Fibroblast of skin of abdomen (primary cell): Measurements from ENCODE around the gene LDLRAD4.

Experiments used
- DNase-seq: peaks from one replicate; pipeline ENCODE4 v3.0.0-alpha.2; 2013

The LDLRAD4 gene

DNA sequence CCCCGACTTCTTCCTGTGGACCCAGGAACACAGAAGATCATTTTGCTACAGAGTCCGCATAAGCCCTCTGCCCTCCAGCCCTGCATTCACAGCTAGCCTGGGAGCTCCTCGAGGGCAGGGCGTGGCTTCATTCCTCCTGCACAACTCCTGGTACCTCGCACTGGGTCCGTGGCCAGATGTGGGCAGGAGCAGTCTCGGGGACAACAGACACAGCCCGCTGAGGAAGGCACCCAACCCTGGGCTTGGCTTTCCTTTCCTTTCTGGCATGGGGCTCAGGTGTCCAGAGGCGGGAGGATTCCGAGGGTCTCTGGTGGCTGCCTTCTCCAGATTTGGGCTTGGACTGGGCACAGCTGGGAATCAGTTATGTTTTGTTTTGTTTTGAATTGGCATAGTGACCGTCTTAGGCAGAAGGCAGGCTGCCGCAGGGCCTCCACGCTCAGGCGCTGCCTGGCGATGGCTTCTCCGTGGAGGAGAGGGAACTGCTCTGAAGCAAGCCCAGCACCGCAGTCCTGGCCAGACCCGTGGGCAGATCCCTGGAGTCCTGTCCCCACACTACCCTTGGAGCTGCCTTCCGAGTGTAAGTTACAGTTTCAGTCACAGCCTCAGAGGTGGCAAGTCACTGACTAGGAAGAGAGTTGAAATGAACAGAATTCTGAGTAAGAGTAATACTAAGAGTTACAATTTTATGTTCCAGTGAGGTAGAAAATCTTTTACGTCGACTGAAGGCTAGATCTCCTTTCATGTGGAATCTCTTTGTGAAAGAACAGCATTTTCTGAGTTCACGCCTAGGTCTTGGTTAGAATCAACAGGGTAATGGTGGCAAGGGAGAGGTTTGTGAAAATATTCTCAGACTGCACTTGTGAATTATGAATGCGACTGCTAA is 47.9 kb downstream of the LDLRAD4 start:
- DNase-seq = no peak

DNA sequence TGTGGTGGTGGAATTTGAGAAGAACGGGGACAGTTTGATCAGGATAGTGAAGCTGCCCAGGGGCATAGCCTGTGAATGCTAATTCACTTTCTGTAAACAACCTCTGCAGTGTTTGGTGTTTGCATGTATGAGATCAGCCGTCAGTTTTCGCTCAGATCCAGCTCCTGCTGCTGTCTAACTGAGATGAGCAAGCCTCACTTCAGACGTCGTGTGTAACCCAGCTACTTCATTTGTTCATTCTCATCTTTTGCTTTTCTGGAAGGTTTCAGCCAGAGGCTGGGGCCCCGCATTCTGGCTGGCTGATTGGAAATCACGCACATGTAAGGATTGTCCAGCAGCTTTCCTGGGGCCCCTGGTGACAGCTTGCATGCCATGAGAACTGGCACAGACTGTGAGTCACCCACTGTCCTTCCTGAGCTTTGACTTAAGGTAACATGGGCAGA is 48.9 kb downstream of the LDLRAD4 start:
- DNase-seq = no peak

DNA sequence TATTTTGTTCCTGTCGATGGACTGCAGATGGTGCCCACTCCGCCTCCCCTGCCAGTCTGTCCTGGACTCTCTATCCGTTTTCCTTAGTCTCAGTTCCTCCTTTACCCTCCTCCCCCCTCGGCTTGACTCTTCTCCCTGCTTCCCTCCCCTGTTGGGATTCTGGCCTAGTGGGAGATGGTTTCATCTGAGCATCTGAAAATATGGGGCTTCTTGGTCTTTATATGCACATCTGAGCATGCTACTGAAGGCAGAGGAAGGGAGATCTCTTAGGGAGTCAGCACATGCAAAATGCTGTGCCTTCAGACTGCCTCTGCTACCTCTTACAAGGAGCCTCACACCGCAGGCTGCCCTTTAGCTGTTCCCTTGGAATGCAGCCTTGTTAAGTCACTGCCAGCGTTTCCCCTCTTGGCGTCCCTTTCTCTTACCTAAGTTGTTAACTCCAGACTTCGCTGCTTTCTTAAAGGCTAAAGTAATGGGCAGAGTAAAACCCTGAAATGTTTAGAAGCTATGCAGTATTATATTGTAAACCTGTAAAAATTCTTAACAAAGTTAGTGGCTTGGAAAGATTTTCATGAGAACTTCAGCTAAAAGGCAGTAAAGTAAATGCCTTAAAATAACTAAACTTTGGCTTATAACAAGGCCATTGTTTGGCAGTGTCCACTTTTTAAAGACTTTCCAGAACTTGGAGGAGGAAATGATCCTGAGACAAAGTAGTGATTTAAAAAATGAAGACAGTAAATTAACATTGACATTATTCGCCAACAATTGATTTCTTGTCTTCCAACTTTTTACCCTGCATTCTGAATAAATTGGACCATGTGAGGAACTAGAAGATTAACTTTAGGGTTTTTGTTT is 49.8 kb downstream of the LDLRAD4 start:
- peak; percentile 56 for DNase-seq

DNA sequence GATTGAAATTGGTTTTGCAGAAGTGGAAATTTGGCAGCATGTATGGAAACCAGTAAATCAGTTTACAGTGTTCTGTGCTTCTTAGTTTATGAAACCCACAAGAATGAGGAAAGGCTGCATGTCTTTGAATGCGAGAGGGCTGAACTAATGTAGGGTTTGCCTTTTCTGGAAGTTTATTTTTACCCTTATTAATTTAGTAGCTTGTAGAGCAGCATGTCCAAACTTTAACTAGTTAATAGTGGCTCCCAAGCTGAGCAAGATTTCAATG is 50.4 kb downstream of the LDLRAD4 start:
- peak; percentile 42 for DNase-seq

DNA sequence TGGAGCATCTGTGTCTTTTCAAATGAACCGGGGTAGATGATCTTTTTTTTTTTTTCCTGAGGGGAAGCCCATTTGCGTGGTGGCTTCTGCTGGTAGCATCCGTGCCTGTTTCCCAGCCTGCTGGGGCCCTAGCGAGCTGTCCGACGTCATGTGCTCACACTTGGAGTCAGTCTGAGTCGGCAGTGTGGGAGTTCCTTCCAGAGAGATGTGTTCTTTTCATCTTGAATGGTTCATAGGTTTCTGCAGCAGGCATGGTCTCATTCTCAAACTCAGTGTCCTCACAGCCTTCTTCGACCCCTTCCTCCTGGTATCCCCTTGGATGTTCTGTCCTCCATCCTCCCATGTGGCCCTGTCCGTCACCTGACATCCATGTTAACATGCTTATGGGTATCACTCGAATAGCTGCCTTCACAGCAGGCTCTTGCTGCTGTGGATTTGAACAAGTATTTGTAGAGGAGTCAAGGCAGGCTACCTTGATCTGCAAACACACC is 51.0 kb downstream of the LDLRAD4 start:
- peak; percentile 27 for DNase-seq

DNA sequence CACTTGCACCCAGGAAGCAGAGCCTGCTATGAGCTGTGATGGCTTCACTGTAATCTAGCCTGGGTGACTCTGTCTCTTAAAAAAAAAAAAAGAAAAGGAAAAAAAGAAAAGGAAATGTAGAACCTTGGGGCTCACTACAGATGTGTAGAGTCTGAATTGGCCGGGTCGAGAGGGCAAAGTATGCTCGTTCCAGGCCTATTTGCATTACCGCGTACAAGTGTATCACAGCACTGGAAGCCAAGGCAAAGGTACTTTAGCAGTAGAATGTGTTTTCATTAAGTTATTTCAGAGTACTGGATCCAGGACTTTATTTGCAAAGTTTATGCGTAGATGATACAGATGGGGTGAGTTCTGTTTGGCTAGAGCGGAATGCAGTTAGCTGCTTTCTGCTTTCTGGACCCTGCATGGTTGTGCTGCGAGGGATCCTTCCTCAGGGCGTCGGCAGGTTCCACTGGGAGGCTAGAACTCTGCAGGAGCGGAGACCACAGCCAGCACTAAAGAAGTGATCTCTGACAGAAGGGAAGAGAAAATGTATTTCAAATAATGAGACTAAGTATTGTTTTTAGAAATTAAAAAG is 51.8 kb downstream of the LDLRAD4 start:
- DNase-seq = no peak

DNA sequence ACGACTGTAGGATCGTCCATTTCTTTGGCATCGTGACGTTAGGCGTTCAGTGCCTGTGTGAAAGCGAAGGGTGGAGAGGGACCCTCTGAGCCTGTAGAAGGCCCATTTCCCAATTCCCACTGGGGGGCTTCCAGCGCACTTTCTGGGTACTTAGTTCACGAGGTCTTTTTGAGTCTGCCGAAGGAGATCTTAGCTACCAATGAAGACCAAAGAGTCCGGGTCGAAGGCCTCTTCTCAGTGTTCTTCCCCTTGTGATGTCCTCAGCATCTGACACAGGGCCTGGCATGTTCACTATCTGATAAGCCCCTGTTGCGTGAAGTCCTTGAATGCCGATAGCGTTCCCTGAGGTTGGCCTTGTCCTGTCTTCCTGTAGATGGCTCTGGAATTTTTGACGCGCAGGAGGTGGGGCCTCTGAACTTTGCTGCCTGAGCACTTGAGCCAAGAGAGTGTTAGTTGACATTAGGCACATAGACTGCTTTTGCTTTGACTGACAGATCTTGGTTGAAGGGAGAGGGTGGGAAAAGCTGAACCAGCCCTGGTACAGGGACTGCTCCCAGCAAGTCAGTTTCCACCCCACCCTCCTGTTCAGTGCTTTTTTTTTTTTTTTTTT is 52.8 kb downstream of the LDLRAD4 start:
- no peak for DNase-seq

DNA sequence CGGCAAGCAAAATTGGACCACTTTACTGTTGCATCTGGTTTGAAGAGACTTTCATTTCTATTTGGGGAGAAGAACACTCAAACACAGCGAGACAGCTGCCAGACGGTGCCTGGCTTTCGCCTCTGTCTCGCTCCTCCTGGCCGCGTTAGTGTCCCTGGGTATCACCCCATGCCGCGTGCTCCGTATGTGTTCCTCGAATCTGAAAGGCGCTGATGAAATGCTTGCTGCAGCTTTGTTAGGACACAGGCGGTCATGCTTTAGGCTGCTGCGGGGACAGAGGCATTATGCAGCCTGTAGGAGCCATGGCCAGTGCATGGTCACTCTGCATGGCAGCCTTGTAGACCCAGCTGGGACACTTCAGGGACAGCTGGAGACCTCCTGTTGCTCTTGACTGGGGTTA is 53.9 kb downstream of the LDLRAD4 start:
- DNase-seq = no peak

DNA sequence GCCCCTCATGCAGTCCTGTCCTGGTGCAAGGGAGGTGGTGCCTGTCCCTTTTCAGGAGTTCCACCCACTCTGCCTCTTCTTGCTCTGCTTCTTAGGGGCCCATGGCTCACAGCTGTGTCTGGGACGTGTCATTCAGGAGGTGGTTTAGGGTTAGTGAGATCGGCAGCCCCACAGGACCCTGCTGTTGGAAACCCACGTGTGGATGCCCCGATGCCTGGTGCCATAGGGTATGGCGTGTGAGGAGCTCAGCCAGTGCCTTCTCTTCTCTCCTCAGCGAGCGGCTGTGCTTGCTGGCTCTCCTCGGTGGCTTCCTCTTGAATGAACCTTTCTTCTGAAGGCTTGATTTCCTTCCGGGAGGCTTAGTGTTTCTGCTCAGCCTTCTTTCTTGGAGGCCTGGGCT is 55.2 kb downstream of the LDLRAD4 start:
- DNase-seq = no peak

DNA sequence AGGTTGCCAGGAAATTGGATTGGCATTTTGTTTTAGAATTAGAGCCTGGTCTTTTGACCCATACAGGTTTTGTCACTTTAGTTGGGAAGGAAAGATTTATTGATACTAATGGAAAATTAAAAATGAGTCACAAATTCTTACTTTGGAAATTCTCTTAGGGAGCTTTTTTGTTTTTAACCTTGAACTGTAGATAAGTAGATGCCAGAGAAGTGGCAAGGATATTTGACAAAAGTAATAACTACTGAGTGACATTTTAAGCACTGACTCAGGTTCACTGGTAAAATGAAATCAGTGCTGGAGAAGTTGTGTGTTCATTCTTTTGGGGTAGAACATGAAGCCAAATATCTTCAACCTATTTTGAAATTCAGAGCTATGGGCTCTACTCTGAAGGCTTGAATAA is 56.5 kb downstream of the LDLRAD4 start:
- no peak for DNase-seq

DNA sequence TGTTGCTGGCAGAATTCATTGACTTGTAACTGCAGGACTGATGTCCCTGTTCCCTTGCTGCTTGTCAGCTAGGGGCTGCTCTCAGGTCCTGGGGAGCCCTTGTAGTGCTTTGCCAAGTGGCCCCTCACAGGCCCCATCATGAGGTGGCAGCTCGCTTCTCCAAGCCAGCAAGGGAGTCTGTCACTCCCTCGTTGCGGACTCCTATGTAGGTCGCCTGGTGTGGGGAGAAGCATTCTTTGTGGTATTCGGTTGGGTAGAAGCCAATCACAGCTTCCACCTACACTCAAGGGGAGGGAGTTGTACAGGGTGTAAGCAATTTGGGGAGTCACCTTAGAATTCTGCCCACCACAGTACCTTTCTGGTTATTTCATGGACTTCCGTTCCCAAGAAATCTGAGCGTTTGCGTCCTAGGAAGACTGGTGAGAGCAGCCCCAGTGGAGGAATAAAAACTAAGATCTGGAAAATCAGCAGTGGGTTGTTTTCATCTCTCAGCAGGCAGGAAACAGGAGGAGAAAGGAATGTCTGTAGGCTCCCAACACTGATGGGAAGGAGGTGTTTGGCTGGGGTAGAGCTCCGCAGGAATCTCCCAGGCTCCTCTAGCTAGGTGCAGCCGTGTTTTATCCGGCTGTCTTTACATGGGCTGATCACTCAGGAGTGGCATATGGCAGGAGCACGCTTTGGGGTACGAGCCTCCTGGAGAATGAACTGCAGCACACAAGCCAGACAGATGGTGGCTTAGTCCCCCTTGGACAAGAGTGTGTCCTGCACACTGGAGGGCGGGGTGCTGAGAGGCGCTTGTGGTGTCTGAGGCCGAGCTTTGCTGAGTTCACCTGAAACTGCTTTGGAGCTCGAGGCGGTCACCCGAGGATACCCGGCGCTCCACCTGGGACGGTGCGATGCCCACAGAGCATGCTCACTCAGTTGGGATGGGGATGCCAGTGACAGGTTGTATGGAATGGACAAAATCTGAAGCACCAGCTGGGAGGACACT is 58.3 kb downstream of the LDLRAD4 start:
- DNase-seq = no peak

DNA sequence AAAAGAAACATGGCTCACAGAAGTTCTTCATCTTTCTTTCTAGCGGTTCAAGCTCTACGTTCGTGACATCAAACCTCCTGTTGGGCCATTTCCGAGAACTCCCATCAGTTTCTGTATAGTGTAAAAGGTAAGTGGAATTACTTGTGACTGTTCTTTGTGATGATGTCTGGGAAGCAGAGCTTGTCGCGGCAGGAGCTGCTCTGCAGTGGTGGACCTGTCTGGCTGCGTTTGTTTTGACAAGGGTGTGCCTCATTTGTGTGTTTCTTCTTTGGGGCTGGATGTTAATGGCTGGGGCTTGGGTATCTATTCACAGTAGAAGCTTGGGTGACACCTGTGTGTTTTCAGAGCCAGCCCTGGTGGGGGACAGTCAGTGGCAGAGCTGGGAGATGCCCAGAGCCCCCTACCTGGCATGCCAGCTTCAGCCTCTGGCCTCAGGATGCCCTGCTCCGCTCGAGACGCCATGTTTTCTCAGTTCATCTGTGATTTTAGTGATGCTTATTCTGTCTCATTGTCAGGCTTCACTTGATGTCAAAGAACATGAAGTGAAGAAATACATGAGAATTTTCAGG is 59.6 kb downstream of the LDLRAD4 start:
- DNase-seq = no peak

DNA sequence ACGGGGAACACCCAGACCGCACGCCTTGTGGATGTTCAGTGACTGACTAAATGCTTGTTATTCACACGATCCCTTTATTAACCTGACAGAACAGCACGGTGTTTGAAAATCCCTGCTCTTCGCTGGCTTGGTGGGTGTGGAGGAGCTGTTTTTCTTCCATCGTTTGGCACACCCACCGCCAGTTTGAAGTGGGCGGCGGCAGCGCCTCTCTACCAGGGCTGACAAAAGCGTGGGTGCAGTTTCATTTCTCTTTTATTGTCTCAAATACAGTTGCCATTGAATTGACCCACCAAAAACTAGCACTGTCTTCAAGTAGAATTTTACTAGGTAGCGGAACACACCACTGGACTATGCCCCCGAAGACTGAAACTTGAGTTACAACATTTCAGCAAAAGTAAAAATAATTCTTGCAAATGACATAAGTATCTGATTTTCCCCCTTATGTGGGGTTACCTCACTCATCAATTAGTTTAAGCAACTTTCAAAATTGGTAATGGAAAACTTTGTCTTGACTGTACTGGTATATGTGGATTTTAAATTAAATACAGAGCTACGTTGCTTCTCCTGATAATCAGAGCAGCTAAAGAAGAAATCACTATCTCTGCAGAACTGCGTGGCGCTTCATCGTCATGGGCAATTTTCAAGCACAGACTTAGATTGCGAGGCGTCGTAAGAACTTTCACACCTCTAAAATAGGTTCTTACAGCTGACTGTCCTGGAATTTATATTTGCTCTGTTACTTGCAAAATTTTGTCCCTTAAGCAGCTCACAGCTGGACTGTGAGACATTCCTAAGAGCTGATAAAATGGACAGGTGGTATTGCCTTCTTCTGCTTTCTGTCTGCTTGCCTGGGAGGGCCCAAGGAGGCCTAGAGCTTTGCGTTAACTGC is 60.9 kb downstream of the LDLRAD4 start:
- DNase-seq = no peak

DNA sequence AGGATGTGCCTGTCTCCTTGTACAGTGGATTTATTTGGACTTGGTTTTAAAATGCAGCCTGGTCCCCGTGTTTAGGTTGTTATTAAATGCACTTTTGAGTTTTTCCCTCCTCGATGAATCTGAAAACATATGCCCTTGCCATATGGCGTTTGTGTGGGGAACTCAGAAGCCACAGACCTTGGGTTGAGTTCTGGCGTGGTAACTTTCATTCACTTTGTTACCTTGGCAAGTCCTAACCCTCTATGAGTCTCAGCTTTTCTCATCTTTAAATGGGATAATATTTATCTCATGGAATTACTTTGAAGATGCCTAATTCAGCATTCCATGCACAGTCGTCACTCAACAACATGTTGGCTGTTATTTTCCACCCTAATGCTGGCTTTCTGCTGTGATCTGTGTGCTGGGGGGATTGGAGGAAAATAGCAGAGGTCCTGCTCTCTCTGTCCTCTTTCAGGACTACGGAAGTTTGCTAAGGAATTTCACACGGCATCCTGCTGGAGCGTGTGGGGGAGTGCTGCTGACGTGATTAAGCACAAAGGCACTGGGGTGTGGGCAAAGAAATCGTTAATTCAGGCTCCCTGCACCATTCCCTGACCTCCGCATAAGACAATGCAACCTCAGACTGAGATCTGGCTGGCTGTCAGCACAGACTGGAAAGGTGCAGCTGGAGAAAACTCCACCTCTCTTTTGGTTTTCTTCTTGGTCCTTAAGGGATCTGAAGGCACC is 61.7 kb downstream of the LDLRAD4 start:
- DNase-seq = peak; percentile 66

DNA sequence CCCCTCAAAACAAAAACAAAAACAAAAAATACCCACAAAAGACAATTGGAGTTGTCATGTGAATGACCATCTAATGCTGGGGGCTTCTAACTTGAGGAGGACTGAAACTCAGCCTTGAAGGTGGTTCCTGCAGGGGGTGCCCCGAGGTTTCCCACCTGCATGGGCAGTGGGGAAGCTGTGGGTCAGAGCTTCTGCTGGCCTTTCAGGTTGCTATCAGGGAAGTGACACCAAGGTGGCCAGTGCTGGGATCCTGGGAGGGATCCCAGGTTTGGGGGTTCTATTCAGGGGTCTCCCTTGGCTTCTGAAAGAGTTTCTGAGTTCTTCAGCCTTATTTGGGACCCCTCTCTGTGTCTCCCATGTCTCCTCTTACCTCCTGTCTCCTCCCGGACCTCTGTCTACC is 62.8 kb downstream of the LDLRAD4 start:
- DNase-seq = no peak

DNA sequence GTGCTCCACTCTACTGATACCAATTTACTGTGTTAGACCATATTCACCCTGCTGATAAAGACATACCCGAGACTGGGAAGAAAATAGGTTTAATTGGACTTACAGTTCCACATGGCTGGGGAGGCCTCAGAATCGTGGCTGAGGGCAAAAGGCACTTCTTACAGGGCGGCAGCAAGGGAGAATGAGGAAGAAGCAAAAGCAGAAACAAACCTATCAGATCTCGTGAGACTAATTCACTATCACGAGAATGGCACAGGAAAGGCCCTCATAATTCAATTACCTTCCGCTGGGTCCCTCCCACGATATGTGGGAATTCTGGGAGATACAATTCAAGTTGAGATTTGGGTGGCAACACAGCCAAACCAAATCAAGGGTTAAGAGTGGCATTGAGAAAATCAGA is 65.2 kb downstream of the LDLRAD4 start:
- no peak for DNase-seq

DNA sequence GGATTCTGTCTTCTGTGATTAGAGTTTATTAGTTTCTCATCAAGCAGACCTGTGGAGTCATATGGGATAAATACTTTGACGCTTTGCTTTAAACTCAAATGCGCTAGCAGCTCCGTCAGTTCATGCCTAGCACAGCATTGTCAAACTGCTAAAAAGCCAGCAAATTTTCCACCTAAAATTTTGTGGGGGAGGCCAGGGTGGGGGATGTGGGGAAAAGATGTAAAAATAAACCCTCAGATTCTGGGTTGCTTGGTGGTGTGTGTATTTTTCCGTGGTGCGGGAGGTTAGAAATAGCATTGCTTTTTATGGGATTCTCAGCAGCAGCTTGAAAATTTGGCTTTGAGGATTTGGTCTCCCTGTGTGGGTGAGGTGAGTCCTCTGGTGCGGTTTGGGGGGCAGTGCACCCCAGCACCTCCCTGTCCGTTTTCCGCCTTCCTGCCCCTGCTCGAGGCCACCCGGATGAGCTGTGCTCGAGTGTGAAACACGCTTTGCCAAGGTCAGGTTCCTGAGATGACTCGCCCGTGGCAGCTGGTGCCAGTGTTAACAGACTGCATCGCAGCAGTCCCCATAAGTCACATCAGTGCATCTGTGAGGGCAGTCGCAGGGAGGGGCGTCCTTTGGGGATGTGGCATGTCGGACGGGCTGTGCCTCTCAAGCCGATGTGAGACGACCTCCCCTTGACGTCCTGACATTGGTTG is 65.9 kb downstream of the LDLRAD4 start:
- DNase-seq = no peak

DNA sequence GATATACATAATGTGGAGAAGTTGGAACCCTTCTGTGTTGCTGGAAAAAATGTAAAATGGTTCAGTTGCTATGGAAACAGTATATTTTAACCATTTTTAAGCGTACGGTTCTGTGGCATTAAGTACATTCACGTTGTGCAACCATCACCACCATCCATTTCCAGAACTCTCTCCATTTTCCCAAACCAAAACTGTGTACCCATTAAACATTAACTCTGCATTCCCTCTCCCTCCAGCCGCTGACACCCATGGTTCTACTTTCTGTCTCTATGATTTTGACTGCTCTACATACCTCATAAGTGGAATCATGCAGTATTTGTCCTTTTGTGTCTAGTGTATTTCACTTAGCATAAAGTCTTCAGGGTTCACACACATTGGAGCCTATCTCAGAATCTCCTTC is 67.3 kb downstream of the LDLRAD4 start:
- no peak for DNase-seq
